Measurements from ENCODE around the gene LECT2. TPM values are rescaled to one million over a fixed set of nuclear protein-coding genes. Genes with fewer than 3 reads are reported as not detected.

LECT2 gene
- total RNA-seq, 2 experiments from 2014 or later, result not detected

GRCh38 chr5:135930029-135930948 lies 24.5 kb downstream of the LECT2 start:
- peaks cover 62% of the 10 kb centered on the region for H3K27me3 Mint-ChIP-seq
- H3K27ac Mint-ChIP-seq, result no peak overlapping the region
- H3K4me3 Mint-ChIP-seq, result no peak overlapping the region
- no peaks in the 10 kb centered on the region for H3K4me1 Mint-ChIP-seq
- H3K9me3 Mint-ChIP-seq, result peaks cover 3% of the 10 kb centered on the region
- peak; percentile 5 for DNase-seq
- H3K36me3 Mint-ChIP-seq, result no peaks in the 10 kb centered on the region

GRCh38 chr5:135921388-135921787 lies 33.4 kb downstream of the LECT2 start:
- H3K4me3 Mint-ChIP-seq, result no peak overlapping the region
- no peak for DNase-seq
- peaks cover 46% of the 10 kb centered on the region for H3K27me3 Mint-ChIP-seq
- H3K27ac Mint-ChIP-seq, result no peak overlapping the region
- H3K36me3 Mint-ChIP-seq, result no peaks in the 10 kb centered on the region
- peaks cover under 1% of the 10 kb centered on the region for H3K9me3 Mint-ChIP-seq
- no peaks in the 10 kb centered on the region for H3K4me1 Mint-ChIP-seq

- no peaks in the 10 kb centered on the region for H3K36me3 Mint-ChIP-seq
- no peaks in the 10 kb centered on the region for H3K9me3 Mint-ChIP-seq
- no peak overlapping the region for H3K4me3 Mint-ChIP-seq
- peaks cover 45% of the 10 kb centered on the region for H3K27me3 Mint-ChIP-seq
- H3K27ac Mint-ChIP-seq, result no peak overlapping the region
- no peak for DNase-seq
- no peaks in the 10 kb centered on the region for H3K4me1 Mint-ChIP-seq
These were observed 34.6 kb downstream of the LECT2 start for GRCh38 chr5:135920199-135920598.

- no peaks in the 10 kb centered on the region for H3K4me1 Mint-ChIP-seq
- no peaks in the 10 kb centered on the region for H3K36me3 Mint-ChIP-seq
- H3K27me3 Mint-ChIP-seq, result peaks cover 41% of the 10 kb centered on the region
- no peak overlapping the region for H3K27ac Mint-ChIP-seq
- H3K9me3 Mint-ChIP-seq, result no peaks in the 10 kb centered on the region
- no peak overlapping the region for H3K4me3 Mint-ChIP-seq
- DNase-seq, result no peak
These were observed 38.0 kb downstream of the LECT2 start for GRCh38 chr5:135916638-135917263.

GRCh38 chr5:135915466-135916001 lies 39.2 kb downstream of the LECT2 start:
- peaks cover 47% of the 10 kb centered on the region for H3K27me3 Mint-ChIP-seq
- DNase-seq, result no peak
- H3K4me3 Mint-ChIP-seq, result no peak overlapping the region
- H3K9me3 Mint-ChIP-seq, result no peaks in the 10 kb centered on the region
- H3K36me3 Mint-ChIP-seq, result no peaks in the 10 kb centered on the region
- H3K4me1 Mint-ChIP-seq, result no peaks in the 10 kb centered on the region
- H3K27ac Mint-ChIP-seq, result no peak overlapping the region

GRCh38 chr5:135913713-135914626 lies 40.8 kb downstream of the LECT2 start:
- H3K4me3 Mint-ChIP-seq, result no peak overlapping the region
- no peaks in the 10 kb centered on the region for H3K36me3 Mint-ChIP-seq
- H3K27ac Mint-ChIP-seq, result no peak overlapping the region
- no peak for DNase-seq
- H3K9me3 Mint-ChIP-seq, result no peaks in the 10 kb centered on the region
- H3K27me3 Mint-ChIP-seq, result peaks cover 52% of the 10 kb centered on the region
- H3K4me1 Mint-ChIP-seq, result no peaks in the 10 kb centered on the region

GRCh38 chr5:135905144-135905543 lies 49.6 kb downstream of the LECT2 start:
- H3K36me3 Mint-ChIP-seq, result no peaks in the 10 kb centered on the region
- peaks cover 28% of the 10 kb centered on the region for H3K27me3 Mint-ChIP-seq
- no peaks in the 10 kb centered on the region for H3K9me3 Mint-ChIP-seq
- no peak for DNase-seq
- H3K4me3 Mint-ChIP-seq, result no peak overlapping the region
- no peak overlapping the region for H3K27ac Mint-ChIP-seq
- no peaks in the 10 kb centered on the region for H3K4me1 Mint-ChIP-seq

- DNase-seq, result no peak
- H3K27ac Mint-ChIP-seq, result no peak overlapping the region
- no peaks in the 10 kb centered on the region for H3K9me3 Mint-ChIP-seq
- no peak overlapping the region for H3K4me3 Mint-ChIP-seq
- no peaks in the 10 kb centered on the region for H3K36me3 Mint-ChIP-seq
- H3K4me1 Mint-ChIP-seq, result no peaks in the 10 kb centered on the region
- H3K27me3 Mint-ChIP-seq, result peaks cover 29% of the 10 kb centered on the region
These were observed 53.1 kb downstream of the LECT2 start for GRCh38 chr5:135901633-135902032.

GRCh38 chr5:135900276-135900675 lies 54.5 kb downstream of the LECT2 start:
- no peaks in the 10 kb centered on the region for H3K9me3 Mint-ChIP-seq
- peaks cover 30% of the 10 kb centered on the region for H3K27me3 Mint-ChIP-seq

GRCh38 chr5:135898651-135899050 lies 56.1 kb downstream of the LECT2 start:
- H3K36me3 Mint-ChIP-seq, result no peaks in the 10 kb centered on the region
- no peaks in the 10 kb centered on the region for H3K9me3 Mint-ChIP-seq
- peaks cover 41% of the 10 kb centered on the region for H3K27me3 Mint-ChIP-seq
- peaks cover 4% of the 10 kb centered on the region for H3K4me1 Mint-ChIP-seq
- H3K27ac Mint-ChIP-seq, result no peak overlapping the region
- no peak overlapping the region for H3K4me3 Mint-ChIP-seq
- DNase-seq, result no peak

More at GRCh38 chr5:135900276-135900675, 54.5 kb downstream of the LECT2 start:
- Mint-ChIP-seq H3K4me1 (peaks cover 4% of the 10 kb centered on the region), H3K27ac (no peak overlapping the region), H3K36me3 (no peaks in the 10 kb centered on the region), H3K4me3 (no peak overlapping the region)
- DNase-seq, result no peak

Other genes starting within 250 kb of the LECT2 start
- gene SLC25A48, start 120.3 kb downstream of the LECT2 start, total RNA-seq, result not detected
- gene IL9, start 59.1 kb downstream of the LECT2 start, total RNA-seq, result not detected
- not detected for gene TGFBI, start 74.0 kb upstream of the LECT2 start, total RNA-seq
- gene SMAD5, start 177.9 kb upstream of the LECT2 start, total RNA-seq, result 10 to 100 TPM; 10.1 to 10.4 TPM
- not detected for gene SMIM32, start 238.2 kb upstream of the LECT2 start, total RNA-seq

Data from activated naive CD8-positive, alpha-beta T cell treated with anti-CD3 and anti-CD28 coated beads for 36 hours (primary cell).